Calu3 (cell line): Measurements from ENCODE around the gene PDE10A. TPM values are rescaled to one million over a fixed set of nuclear protein-coding genes. Genes with fewer than 3 reads are reported as not detected.
A peak's percentile ranks its signal among the peaks of the same experiment; 100 is the strongest.

ENCODE experiments used
- BruUV-seq: library from RNA; stranded (reverse); fragments of 400-500 nt; replicated peaks from 2 replicates; lab custom pipeline; 2021; lab: Mats Ljungman, UMichigan
- CTCF ChIA-PET: fragments of 300-600 bp; sonication (Branson Sonifier 250); formaldehyde crosslinking; loops from one replicate; lab custom pipeline; 2022; ENCODE audit warnings: antibody characterized with exemption; lab: Charles Lee
- DNase-seq: peaks from one replicate; pipeline ENCODE4 v3.0.0; 2022
- H3K27ac Mint-ChIP-seq: one replicate; pipeline ENCODE4 v1.8.0; 2022; ENCODE audit warnings: mixed read lengths; ENCODE audit not compliant: unreplicated experiment
- H3K27me3 Mint-ChIP-seq: one replicate; pipeline ENCODE4 v1.8.0; 2022; ENCODE audit warnings: mixed read lengths; ENCODE audit not compliant: unreplicated experiment
- H3K36me3 Mint-ChIP-seq: one replicate; pipeline ENCODE4 v1.8.0; 2022; ENCODE audit warnings: mild to moderate bottlenecking, moderate library complexity, mixed read lengths; ENCODE audit not compliant: insufficient read depth, unreplicated experiment
- H3K4me1 Mint-ChIP-seq: one replicate; pipeline ENCODE4 v1.8.0; 2022; ENCODE audit warnings: mild to moderate bottlenecking, low read depth, mixed read lengths; ENCODE audit not compliant: unreplicated experiment
- H3K4me3 Mint-ChIP-seq: one replicate; pipeline ENCODE4 v1.8.0; 2022; ENCODE audit warnings: mild to moderate bottlenecking, low read depth, moderate library complexity, mixed read lengths; ENCODE audit not compliant: unreplicated experiment
- H3K9me3 Mint-ChIP-seq: one replicate; pipeline ENCODE4 v1.8.0; 2022; ENCODE audit warnings: low read depth, mixed read lengths; ENCODE audit not compliant: unreplicated experiment
- intact Hi-C: fragments of 100-400 bp; cut with micrococcal nuclease; formaldehyde crosslinking; loops from one replicate; pipeline ENCODE4 v1.10.0; 2022; ENCODE audit not compliant: unreplicated experiment
- total RNA-seq: library from RNA; stranded (reverse); gene quantifications from 2 replicates; pipeline ENCODE4 v1.2.3, GENCODE V29; 2022
- TF ChIP-seq, protein P1 (sequence below): fragments of 200-600 bp; IDR thresholded peaks from one replicate; pipeline ENCODE4 v1.8.0; 2022; ENCODE audit warnings: antibody characterized with exemption; ENCODE audit not compliant: unreplicated experiment

Gene PDE10A
- total RNA-seq, 1 experiment from 2014 or later = 22.5 TPM

DNA sequence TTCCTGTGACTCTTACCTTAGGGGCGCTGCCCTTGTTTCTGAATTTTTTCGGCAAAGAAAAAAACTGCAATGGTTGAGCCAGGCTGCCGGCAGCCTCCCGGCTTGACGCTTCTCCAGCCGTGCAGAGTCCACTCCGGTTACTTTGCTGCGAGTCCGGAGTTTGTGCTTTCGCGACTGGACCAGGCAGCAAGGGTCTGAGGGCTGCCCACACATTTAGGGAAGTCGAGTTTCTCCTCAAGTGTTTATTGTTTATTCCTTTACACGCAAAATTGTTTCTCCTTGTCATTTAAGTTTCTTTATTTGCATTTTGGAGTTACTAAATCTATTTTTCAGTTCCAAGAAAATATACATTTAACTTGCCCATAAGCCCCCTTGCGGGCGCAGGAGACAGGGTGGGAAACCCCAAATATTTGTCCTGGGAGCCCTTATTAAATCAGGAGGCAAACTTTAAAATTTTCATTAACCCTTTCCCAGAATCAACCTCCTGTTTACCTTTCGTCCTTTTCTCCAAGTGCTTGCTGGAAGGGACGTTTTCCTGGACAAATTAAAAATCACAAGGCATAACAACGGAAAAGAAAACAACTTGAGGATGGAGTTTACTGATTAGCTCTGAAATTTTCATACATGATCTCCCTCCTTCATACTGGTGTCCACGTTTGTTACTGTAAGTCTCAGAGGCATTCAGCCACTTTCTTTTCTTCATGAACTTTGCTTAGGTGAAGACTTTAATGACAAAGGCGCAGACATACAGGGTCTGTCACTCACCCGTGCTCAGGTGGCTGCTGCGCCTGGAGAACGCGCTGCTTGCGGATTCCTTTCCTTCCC is 1.7 kb upstream of the PDE10A start:
- H3K27me3 Mint-ChIP-seq = no peaks in the 10 kb centered on the region
- TF ChIP-seq, protein P1, sequence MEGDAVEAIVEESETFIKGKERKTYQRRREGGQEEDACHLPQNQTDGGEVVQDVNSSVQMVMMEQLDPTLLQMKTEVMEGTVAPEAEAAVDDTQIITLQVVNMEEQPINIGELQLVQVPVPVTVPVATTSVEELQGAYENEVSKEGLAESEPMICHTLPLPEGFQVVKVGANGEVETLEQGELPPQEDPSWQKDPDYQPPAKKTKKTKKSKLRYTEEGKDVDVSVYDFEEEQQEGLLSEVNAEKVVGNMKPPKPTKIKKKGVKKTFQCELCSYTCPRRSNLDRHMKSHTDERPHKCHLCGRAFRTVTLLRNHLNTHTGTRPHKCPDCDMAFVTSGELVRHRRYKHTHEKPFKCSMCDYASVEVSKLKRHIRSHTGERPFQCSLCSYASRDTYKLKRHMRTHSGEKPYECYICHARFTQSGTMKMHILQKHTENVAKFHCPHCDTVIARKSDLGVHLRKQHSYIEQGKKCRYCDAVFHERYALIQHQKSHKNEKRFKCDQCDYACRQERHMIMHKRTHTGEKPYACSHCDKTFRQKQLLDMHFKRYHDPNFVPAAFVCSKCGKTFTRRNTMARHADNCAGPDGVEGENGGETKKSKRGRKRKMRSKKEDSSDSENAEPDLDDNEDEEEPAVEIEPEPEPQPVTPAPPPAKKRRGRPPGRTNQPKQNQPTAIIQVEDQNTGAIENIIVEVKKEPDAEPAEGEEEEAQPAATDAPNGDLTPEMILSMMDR = no peak
- peaks cover 51% of the 10 kb centered on the region for H3K36me3 Mint-ChIP-seq
- CTCF ChIA-PET = no interaction called here
- H3K9me3 Mint-ChIP-seq = no peaks in the 10 kb centered on the region
- BruUV-seq = no TSS peak
- intact Hi-C loops = loop anchor here (5.0 to 10.0 kb wide), 4 partner anchors 57 to 222 kb away; no protein-coding TSS in a partner anchor
- peak overlapping the region; percentile 100 for H3K4me3 Mint-ChIP-seq
- peak; percentile 14 for DNase-seq
- H3K4me1 Mint-ChIP-seq = peaks cover 12% of the 10 kb centered on the region
- peak overlapping the region; percentile 81 for H3K27ac Mint-ChIP-seq

DNA sequence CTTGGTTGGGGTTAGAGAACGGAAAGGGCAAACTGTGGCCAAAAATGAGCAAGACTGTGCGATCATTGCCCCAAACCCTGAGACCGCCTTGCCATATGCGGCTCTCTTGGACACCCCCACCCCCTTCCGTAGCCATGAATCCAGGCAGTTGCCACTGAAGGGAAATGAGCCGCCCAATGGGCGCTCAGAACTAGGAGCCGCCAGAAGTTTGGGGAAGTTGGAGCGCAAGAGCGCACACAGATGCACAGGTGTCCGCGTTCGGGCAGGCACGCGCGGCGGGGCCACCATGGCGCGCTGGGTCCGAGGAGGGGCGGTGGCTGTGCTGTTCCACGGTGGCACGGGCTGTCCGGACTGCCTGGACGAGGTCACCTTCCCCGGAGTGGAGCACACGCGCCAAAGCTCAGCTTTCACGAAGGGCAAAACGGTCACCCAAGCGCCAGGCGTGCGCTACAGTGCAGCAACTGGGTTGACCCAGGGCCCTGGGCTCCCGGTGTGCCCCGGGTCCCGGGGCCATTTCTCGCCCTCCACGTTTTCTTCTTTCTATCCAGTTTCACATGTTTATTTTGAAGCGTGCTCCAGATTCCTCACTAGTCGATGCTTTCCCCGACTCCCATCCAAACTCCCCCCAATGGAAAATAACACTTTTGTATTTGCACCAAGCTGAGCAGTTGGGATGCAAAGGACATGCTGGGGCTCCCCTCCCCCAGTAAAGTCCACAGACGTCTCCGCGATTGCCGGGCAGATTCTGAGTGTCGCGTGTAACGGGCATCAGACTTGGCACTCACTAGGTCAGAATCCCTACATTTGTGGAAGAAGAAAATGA is 906 bp upstream of the PDE10A start:
- TF ChIP-seq, protein P1 = no peak
- Mint-ChIP-seq H3K27ac (peak overlapping the region; percentile 81), H3K36me3 (peaks cover 55% of the 10 kb centered on the region), H3K4me3 (peak overlapping the region; percentile 100), H3K27me3 (no peaks in the 10 kb centered on the region), H3K9me3 (no peaks in the 10 kb centered on the region), H3K4me1 (peaks cover 19% of the 10 kb centered on the region)
- DNase-seq = peak; percentile 34
- CTCF ChIA-PET = interaction anchor here (1.0 kb wide), 1 partner anchor 224 kb away, joined by 3 read pairs; no protein-coding TSS in a partner anchor
- intact Hi-C loops = loop anchor here (1.0 to 10.0 kb wide), 5 partner anchors 54 to 222 kb away; no protein-coding TSS in a partner anchor
- TSS peak; percentile 28 for BruUV-seq

DNA sequence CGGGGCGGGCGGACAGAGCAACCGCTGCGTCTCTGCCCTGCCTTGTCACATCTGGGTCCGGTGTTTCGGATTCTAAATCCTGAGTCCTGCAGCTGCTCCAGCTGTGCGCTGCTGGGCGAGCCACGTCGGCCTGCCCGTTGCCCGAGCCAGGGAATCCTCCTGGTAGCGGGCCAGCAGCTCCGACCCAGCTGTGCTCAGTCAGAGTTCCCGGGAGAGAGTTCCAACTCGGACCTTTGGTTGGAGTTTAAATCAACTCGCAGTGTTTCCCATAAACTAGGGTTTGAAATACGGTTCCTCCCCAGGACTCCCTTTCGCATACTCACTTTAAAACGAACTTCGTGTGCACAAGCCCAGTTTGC is 315 bp upstream of the PDE10A start:
- CTCF ChIA-PET = interaction anchor here (1.0 kb wide), 1 partner anchor 223 kb away, joined by 3 read pairs; no protein-coding TSS in a partner anchor
- Mint-ChIP-seq H3K9me3 (no peaks in the 10 kb centered on the region), H3K4me1 (peaks cover 25% of the 10 kb centered on the region), H3K36me3 (peaks cover 55% of the 10 kb centered on the region), H3K27me3 (no peaks in the 10 kb centered on the region), H3K27ac (peak overlapping the region; percentile 81), H3K4me3 (peak overlapping the region; percentile 100)
- TF ChIP-seq, protein P1 = no peak
- no TSS peak for BruUV-seq
- peak; percentile 52 for DNase-seq
- intact Hi-C loops = loop anchor here (1.0 to 10.0 kb wide), 5 partner anchors 55 to 221 kb away; no protein-coding TSS in a partner anchor

DNA sequence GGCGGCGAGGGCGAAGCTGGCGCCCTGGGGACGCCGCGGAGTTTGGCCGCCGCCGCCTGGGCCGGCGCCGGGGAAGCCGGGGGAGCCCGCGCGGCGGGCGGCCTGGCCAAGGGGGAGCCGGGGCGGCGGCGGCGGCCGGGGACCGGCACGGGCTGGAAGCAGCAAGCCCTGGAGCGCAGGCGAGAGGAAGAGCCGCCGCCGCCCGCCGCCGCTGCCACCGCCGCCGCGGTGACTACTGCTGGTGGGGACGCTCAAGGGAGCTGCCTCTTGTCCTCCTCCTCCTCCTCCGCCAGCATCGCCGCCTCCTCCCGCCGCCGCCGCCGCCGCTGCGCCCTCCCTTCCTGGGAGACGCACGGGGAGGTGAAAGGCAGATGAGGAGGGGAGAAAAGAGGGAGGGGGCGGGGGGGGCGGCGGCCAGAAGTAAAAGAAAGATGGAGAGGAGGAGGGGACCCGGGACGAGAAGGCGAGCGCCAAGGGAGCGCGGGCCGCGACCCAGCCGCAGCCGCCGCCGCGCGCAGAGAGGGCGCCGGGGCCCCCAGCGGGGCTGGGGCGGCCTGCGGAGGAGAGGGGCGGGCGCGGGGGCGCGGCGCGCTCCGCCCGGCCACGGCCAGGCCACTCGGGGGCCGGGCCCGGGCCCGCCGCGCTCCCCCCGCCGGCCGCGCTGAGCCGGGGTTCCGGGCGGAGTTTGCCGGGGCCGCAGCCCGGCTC is 846 bp downstream of the PDE10A start:
- Mint-ChIP-seq H3K27me3 (no peaks in the 10 kb centered on the region), H3K4me1 (peaks cover 31% of the 10 kb centered on the region), H3K4me3 (peak overlapping the region; percentile 100), H3K9me3 (no peaks in the 10 kb centered on the region), H3K36me3 (peaks cover 55% of the 10 kb centered on the region), H3K27ac (peak overlapping the region; percentile 85)
- peak; percentile 56 for DNase-seq
- no TSS peak for BruUV-seq
- intact Hi-C loops = loop anchor here (5.0 to 10.0 kb wide), 4 partner anchors 55 to 220 kb away; no protein-coding TSS in a partner anchor
- CTCF ChIA-PET = no interaction called here
- TF ChIP-seq, protein P1 = no peak
